Embryonic facial prominence (tissue), 1 donor: ENCODE measurements around the gene ESF1.
"Not testable (repeated sequence)": the region's sequence is repeated elsewhere in the genome, so short reads cannot be mapped to it uniquely, and the experiment has no call there.

Experiments
- DNase-seq: peaks from one replicate; pipeline ENCODE4 v3.0.0-alpha.2; 2016; ENCODE audit errors: extremely low spot score

The ESF1 gene

GRCh38 chr20:13739731-13740649, 44.7 kb downstream of the ESF1 start:
- no peak for DNase-seq

- DNase-seq, result not testable (repeated sequence)
These were observed 46.5 kb downstream of the ESF1 start for GRCh38 chr20:13738187-13738586.

DNA sequence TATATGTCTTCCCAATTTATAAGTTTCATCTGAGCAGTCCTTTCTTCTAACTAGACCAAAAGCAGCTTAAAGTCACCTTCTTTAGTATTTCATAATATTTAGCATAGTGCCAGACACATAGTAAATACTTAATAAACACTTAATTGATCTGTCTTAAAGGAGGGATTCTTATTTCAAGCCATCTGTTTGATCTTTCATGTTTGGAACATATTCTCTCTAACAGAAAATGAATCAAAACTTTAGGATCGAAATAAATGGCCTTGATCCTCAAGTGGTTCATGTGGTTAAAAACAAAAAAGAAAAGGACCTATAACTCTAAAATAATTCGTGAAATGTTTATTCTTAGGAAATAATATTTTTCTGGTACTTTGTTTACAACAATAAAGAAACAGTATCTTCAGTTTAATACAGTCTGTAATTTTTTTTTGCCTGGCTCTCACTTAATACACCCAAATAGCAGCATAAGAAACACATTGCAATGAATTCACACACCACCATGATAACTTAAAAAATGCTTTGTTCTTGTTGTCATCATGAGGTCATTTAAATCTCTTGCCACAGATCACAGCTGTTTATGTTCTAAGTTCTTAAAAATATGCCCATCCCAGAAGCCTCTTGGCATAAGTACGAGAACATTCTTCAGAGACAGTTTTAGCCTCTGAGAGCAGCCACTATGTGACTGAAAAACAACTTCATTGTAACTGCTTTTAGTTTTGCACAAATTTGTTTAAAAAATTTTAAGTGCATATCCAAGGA, 48.1 kb downstream of the ESF1 start:
- no peak for DNase-seq

- no peak for DNase-seq
These were observed 48.9 kb downstream of the ESF1 start for GRCh38 chr20:13735826-13736225.

DNA sequence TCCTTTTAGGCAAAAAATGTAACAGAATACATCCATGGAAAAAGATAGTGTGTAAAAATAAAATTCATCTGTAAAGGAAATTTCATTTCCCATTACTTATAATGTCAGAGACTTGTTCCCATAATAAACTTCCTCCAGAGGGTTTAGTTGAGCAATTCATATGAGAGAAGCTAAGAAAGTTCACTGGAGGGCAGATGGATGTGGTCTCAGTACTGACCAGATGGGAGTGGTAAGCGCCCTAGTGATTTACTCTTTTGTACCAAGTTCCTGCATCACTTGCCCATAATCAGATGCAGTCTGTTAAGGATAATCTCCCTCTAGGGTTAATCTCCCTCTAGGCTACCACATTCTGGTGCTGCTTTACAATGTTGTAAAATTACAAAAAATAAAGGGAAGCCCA, 61.7 kb downstream of the ESF1 start:
- DNase-seq, result no peak

- no peak for DNase-seq
These were observed 66.5 kb downstream of the ESF1 start for GRCh38 chr20:13718171-13718570.

GRCh38 chr20:13717631-13718044, 67.1 kb downstream of the ESF1 start:
- no peak for DNase-seq

- DNase-seq, result no peak
These were observed 69.5 kb downstream of the ESF1 start for GRCh38 chr20:13715171-13715570.

GRCh38 chr20:13708234-13708633, 76.5 kb downstream of the ESF1 start:
- DNase-seq, result no peak

DNA sequence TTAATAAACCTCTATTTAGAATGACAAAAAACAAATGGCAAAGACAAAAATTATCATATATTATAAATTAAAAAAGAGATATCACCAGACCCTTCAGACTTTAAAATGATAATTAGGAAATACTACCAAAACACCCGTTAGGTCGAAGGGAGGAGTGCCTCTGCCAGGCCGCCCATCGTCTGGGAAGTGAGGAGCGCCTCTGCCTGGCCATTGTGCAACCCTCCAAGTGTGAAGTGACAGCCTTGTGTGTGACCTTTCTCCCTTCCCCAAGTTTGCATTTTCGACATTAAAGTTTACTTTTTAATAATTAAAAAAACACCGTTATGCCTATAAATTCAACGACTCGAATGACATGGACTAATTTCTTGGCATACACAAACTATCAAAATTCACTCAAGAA, 81.5 kb downstream of the ESF1 start:
- DNase-seq, result no peak

DNA sequence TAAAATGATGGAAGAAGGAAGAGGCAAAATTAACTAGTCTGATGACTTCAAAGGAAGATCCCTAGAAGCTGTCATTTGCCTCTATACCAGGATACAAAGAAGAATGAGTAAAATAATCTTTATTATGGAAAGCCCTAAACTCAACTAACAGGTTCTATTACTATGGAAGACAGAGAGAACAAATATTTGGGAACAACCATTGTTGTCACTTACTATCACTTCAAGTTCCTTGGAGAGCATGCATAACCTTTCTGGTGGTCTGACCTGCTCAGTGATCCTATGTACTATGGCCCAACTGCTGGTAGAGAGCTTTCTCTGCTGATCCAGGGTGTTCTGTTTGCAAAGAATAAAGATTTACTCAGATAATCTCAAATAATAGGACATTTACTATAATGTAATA, 83.2 kb downstream of the ESF1 start:
- no peak for DNase-seq

GRCh38 chr20:13700761-13701160, 84.0 kb downstream of the ESF1 start:
- no peak for DNase-seq

GRCh38 chr20:13694420-13695150, 90.1 kb downstream of the ESF1 start:
- no peak for DNase-seq

DNA sequence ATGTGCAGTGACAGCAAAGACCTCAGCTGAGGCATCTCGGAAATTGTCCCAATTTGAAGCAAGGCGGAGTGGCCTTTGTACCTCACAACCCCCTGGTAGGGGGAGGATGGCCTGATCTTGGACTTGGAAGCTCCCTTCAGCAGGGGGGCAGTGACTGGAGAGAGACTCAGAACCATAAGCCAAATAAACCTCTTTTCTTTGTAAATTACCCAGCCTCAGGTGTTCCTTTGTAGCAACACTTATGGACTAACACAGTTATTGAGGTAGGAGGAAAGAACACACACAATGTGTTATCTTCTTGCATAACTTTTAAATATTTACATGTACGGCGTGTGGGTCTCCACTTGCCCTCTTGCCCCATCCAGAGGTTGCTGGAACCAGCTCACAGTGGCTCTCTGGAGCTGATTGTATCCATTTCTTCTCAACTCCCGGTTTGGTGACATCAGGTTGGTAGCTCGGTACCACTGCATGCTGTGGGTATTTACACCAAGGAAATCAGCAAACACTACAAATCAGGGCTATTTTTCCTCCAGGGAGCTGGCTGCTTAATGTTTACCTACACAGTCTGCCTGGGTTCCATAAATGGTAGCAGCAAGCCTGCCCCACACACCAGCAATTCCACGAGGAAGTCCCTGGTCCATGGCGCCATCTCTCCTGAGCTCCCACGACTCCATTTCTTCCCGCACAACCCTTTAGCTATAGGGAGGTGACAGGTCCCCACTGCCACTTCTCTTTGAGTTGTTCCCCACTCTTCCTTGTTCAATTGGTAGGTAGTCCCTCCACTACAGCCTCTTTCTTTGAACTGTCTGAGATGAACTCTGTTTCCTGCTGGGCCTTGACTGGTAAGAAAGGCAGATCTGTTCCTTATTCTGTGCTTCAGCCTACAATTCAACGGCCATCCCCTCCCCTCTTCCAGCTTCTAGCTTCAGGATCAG, 91.7 kb downstream of the ESF1 start:
- DNase-seq, result no peak

GRCh38 chr20:13690943-13691342, 93.8 kb downstream of the ESF1 start:
- DNase-seq, result no peak

DNA sequence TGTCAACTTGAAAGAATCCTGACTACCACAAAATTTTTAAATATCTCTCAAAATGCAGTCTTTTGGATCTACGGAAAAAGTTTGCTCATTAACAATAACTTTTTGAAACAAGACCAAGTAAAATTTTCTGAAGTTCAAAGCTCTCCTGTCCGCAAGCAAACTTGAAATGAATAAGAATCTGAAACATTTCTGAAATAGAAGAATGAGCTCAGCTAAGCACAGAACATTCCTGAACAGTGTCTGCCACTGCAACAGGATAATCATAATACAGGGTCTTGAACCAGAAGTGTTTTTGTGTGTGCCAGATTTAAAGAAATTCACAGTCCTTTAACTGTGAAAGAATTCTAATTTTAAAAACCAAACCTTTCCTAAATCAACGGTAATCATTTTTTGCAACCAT, 96.9 kb downstream of the ESF1 start:
- DNase-seq, result no peak

GRCh38 chr20:13685623-13686022, 99.1 kb downstream of the ESF1 start:
- no peak for DNase-seq

GRCh38 chr20:13684566-13685222, 100.0 kb downstream of the ESF1 start:
- no peak for DNase-seq

- no peak for DNase-seq
These were observed 100.9 kb downstream of the ESF1 start for GRCh38 chr20:13683833-13684232.

DNA sequence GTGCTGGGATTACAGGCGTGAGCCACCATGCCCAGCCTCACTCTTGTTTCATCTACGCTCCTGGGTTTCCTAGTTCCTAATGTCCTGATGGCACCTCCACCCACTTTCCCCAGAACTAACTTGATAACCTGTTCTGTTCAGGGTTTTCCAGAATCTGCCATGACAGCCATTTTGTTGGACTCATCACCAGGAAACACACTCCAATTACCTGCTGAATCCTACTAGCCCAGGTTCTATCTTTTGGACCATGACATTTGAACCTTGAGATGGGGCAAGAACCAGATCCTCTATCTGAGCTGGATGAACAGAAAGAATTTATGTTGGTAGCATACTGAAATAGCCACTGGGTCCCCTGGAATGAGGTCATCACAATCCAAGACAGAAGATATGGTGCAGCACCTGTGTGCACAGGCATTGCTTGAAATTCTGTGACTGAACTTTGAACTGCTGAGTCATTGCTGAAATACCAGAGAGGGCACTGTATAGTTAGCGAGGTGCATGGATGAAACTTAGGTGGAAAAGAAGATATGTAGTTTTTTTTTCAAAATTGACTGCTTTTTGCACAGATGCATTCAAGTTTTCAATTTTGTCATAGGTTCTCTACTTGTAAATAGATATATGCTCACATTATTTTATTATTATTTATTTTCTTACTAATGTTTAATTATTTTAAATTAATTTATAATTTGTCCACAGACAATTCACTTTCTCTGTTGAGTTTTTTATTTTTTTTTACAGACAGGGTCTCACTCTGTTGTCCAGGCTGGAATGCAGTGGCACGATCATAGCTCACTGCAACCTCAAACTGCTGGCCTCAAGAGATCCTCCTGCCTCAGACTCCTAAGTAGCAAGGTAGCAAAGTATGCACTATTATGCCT, 103.2 kb downstream of the ESF1 start:
- no peak for DNase-seq
